ENCODE measurements around the gene RASA2. TPM values are rescaled to one million over a fixed set of nuclear protein-coding genes. Genes with fewer than 3 reads are reported as not detected.

Gene RASA2
- total and polyA plus RNA-seq, 2 of the 4 experiments (the other 2 are of a cell fraction): 6.1 to 14.0 TPM

DNA sequence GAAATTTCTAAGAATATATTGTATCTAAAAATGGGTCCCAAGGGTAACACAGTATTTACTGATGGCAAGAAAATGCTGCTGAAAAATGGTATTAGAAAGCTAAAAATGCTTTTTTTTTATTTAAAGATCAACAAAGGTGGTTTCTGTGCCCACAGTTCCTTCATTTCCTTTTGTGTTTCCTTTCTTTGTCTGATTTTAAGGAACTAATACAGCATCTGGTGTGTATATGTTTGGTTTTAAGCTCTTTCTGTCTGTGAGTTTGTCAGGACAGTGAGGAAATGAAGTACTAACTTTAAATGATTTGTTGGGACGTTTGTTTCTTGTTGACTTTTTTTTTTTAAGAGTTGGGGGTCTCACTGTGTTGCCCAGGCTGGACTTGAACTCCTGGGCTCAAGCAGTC, 38.2 kb downstream of the RASA2 start:
- H3K27ac ChIP-seq (ENCODE audit: insufficient read depth, low read length): no peak overlapping the region
- H3K9me3 ChIP-seq (ENCODE audit: control insufficient read depth, insufficient read depth, low read length): no peaks in the 10 kb centered on the region
- BruUV-seq (replicated peaks): no TSS peak
- no peak overlapping the region for H3K23ac ChIP-seq (ENCODE audit: low read depth, low read length)
- dilution Hi-C loops (cut with HindIII; ENCODE audit: low sequenced_read_pairs, unreplicated experiment): no loop called here
- no peak for ATAC-seq (ENCODE audit: low read depth)
- no peak overlapping the region for H2BK15ac ChIP-seq (ENCODE audit: low read depth, low read length)
- peaks cover 5% of the 10 kb centered on the region for H3K9me1 ChIP-seq (ENCODE audit: insufficient read depth, low read length)
- CTCF ChIA-PET: interaction anchor here (1.2 kb wide), 1 partner anchor 10 kb away, joined by 4 read pairs; no protein-coding TSS in a partner anchor
- H3K14ac ChIP-seq (replicated peaks; ENCODE audit: low read depth, low read length): no peak overlapping the region
- peaks cover 12% of the 10 kb centered on the region for H3K36me3 ChIP-seq (ENCODE audit: control insufficient read depth, insufficient read depth, low read length)
- no peak overlapping the region for H3K56ac ChIP-seq (ENCODE audit: extremely low read depth, insufficient read depth, low read length)
- no peaks in the 10 kb centered on the region for H4K20me1 ChIP-seq (ENCODE audit: insufficient read depth, low read length)
- no peak overlapping the region for H2BK20ac ChIP-seq (ENCODE audit: low read depth, low read length)
- no peak overlapping the region for H4K8ac ChIP-seq (ENCODE audit: low read depth in 2 of 2, low read length in 2 of 2)
- no peak overlapping the region for H3K4me2 ChIP-seq (ENCODE audit: low read depth, low read length)
- no peak overlapping the region for H3K18ac ChIP-seq (ENCODE audit: low read depth, low read length)
- no peak for DNase-seq
- WGBS, 2 experiments (ENCODE audit: extremely low coverage in 2 of 2, insufficient read length in 1 of 2): no CpG with 5 or more reads among the region's 1 CpG
- no peak overlapping the region for H2BK5ac ChIP-seq (ENCODE audit: low read depth, low read length, poor library complexity, severe bottlenecking)
- H2AK5ac ChIP-seq (ENCODE audit: low read depth, low read length): no peak overlapping the region
- in situ Hi-C loops (cut with MboI; ENCODE audit: low sequenced_read_pairs): no loop called here
- H3K4ac ChIP-seq (ENCODE audit: low read depth, low read length): no peak overlapping the region
- no peaks in the 10 kb centered on the region for H3K27me3 ChIP-seq (ENCODE audit: control insufficient read depth, insufficient read depth, low read length)
- intact Hi-C loops (cut with micrococcal nuclease): no loop called here
- H3K4me1 ChIP-seq (ENCODE audit: control insufficient read depth, insufficient read depth, low read length): peaks cover 2% of the 10 kb centered on the region
- H3K4me3 ChIP-seq (ENCODE audit: insufficient read depth, low read depth, low read length): no peak overlapping the region
- no peak overlapping the region for H2AFZ ChIP-seq (replicated peaks; ENCODE audit: low read length, poor library complexity)
- no peak overlapping the region for H4K91ac ChIP-seq (ENCODE audit: insufficient read depth, low read depth, low read length)
- POLR2A ChIA-PET (ENCODE audit: unreplicated experiment): no interaction called here
- H3K79me1 ChIP-seq (ENCODE audit: low read depth in 1 of 2, low read length in 2 of 2): peaks cover 39 to 46% of the 10 kb centered on the region in 2 experiments
- TF ChIP-seq RFX5 (IDR thresholded peaks at IDR 0.05; ENCODE audit: low read depth, low read length): no peak
- no peak for TF ChIP-seq POLR2A (IDR thresholded peaks at IDR 0.05; ENCODE audit: low read depth, low read length)
- TF ChIP-seq CHD1 (IDR thresholded peaks at IDR 0.05; ENCODE audit: low read depth, low read length): no peak
- TF ChIP-seq MXI1 (IDR thresholded peaks at IDR 0.05; ENCODE audit: borderline replicate concordance, low read depth, low read length): no peak
- no peak for TF ChIP-seq RAD21 (IDR thresholded peaks at IDR 0.05; ENCODE audit: low read length)
- no peak for TF ChIP-seq NFE2L2 (IDR thresholded peaks at IDR 0.05; ENCODE audit: low read depth, low read length)
- TF ChIP-seq CTCF (conservative IDR thresholded peaks at IDR 0.05; ENCODE audit: low read depth, low read length): no peak
- no peak for TF ChIP-seq SMC3 (IDR thresholded peaks at IDR 0.05; ENCODE audit: low read depth, low read length)
- no peak for TF ChIP-seq MAZ (IDR thresholded peaks at IDR 0.05; ENCODE audit: borderline replicate concordance, low read depth, low read length)
- TF ChIP-seq, protein P1, sequence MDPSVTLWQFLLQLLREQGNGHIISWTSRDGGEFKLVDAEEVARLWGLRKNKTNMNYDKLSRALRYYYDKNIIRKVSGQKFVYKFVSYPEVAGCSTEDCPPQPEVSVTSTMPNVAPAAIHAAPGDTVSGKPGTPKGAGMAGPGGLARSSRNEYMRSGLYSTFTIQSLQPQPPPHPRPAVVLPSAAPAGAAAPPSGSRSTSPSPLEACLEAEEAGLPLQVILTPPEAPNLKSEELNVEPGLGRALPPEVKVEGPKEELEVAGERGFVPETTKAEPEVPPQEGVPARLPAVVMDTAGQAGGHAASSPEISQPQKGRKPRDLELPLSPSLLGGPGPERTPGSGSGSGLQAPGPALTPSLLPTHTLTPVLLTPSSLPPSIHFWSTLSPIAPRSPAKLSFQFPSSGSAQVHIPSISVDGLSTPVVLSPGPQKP (IDR thresholded peaks at IDR 0.05; ENCODE audit: borderline replicate concordance, low read depth, low read length): no peak
- no peak for TF ChIP-seq BHLHE40 (IDR thresholded peaks at IDR 0.05; ENCODE audit: low read depth, low read length)
- no peak for TF ChIP-seq FOS (IDR thresholded peaks at IDR 0.05; ENCODE audit: low read depth, low read length)
- H2BK120ac ChIP-seq (ENCODE audit: low read depth, low read length): no peak overlapping the region
- H3K9ac ChIP-seq (ENCODE audit: low read depth, low read length): no peak overlapping the region
- no peak overlapping the region for H2AK9ac ChIP-seq (replicated peaks; ENCODE audit: low read depth, low read length, poor library complexity)
- H4K5ac ChIP-seq (ENCODE audit: low read depth, low read length): no peak overlapping the region
